ENCODE measurements around the gene BCL7C. TPM values are rescaled to one million over a fixed set of nuclear protein-coding genes. Genes with fewer than 3 reads are reported as not detected.
A peak's percentile ranks its signal among the peaks of the same experiment; 100 is the strongest.

Gene BCL7C
- total RNA-seq, 1 experiment from 2014 or later: 44.9 TPM

- RAD21 ChIA-PET (ENCODE audit: low non-redundant PET in 1 of 2, low total read pairs in 2 of 2, uncharacterized antibody in 2 of 2, unreplicated experiment in 2 of 2): no interaction called here
- no peak for DNase-seq (ENCODE audit: low read depth, low spot score)
- H3K36me3 ChIP-seq (ENCODE audit: control insufficient read depth in 1 of 2, insufficient read depth in 2 of 2, low read length in 2 of 2): peaks cover 5 to 6% of the 10 kb centered on the region in 2 experiments; a peak in 2 of 4 replicates
Measured at GRCh38 chr16:30894540-30895368, 877 bp upstream of the BCL7C start.

More at GRCh38 chr16:30894540-30895368, 877 bp upstream of the BCL7C start:
- ATAC-seq: no peak
- intact Hi-C loops (cut with micrococcal nuclease): no loop called here
- H3K79me2 ChIP-seq (ENCODE audit: insufficient read depth, low read length): peaks cover 15% of the 10 kb centered on the region
- TF ChIP-seq TCF7L2 (IDR thresholded peaks at IDR 0.05; ENCODE audit: borderline replicate concordance, extremely low read depth, insufficient read depth, insufficient read length): no peak
- no peak for TF ChIP-seq CEBPB (IDR thresholded peaks at IDR 0.05; ENCODE audit: low read depth)
- no peak for TF ChIP-seq SIN3A (IDR thresholded peaks at IDR 0.05; ENCODE audit: low read depth)
- no peak for TF ChIP-seq ZFX (IDR thresholded peaks at IDR 0.05)
- TF ChIP-seq CTCF (IDR thresholded peaks at IDR 0.05 in 2 of 3, conservative IDR thresholded peaks at IDR 0.05 in 1 of 3; ENCODE audit: borderline replicate concordance in 1 of 3, insufficient read depth in 1 of 3, low read depth in 2 of 3, low read length in 2 of 3): no peak
- TF ChIP-seq POLR2AphosphoS5 (IDR thresholded peaks at IDR 0.05; ENCODE audit: low read depth, low read length): no peak
- TF ChIP-seq JUND (IDR thresholded peaks at IDR 0.05): no peak
- TF ChIP-seq EZH2phosphoT487 (IDR thresholded peaks at IDR 0.05; ENCODE audit: borderline replicate concordance): no peak
- no peak for TF ChIP-seq ZBTB33 (IDR thresholded peaks at IDR 0.05; ENCODE audit: extremely low read depth, insufficient replicate concordance, low read length)
- POLR2A ChIA-PET: interaction anchor here (0.8 kb wide), 1 partner anchor 20 kb away, joined by 3 read pairs; no protein-coding TSS in a partner anchor
- no peaks in the 10 kb centered on the region for H3K9me2 ChIP-seq (ENCODE audit: insufficient read depth)
- H3K4me3 ChIP-seq (replicated peaks in 1 of 2; ENCODE audit: low read depth in 1 of 2, low read length in 2 of 2): peak overlapping the region; percentile 27 to 93; a peak in 3 of 4 replicates
- H3K9me3 ChIP-seq (ENCODE audit: control insufficient read depth in 1 of 2, insufficient read depth in 1 of 2, low read depth in 1 of 2, low read length in 2 of 2): no peaks in the 10 kb centered on the region
- TSS peak; percentile 84 for BruUV-seq (replicated peaks)
- H3K27me3 ChIP-seq (ENCODE audit: insufficient read depth, low read length): no peaks in the 10 kb centered on the region
- H2AFZ ChIP-seq (ENCODE audit: low read depth, low read length, poor library complexity, severe bottlenecking): no peak overlapping the region
- CTCF ChIA-PET: no interaction called here
- H3K9ac ChIP-seq (ENCODE audit: low read length): peak overlapping the region; percentile 77
- peaks cover 25 to 48% of the 10 kb centered on the region in 2 experiments for H3K4me1 ChIP-seq (ENCODE audit: control insufficient read depth in 1 of 2, insufficient read depth in 2 of 2, low read length in 2 of 2)
- H3K4me2 ChIP-seq (ENCODE audit: low read length): peak overlapping the region; percentile 100
- H4K20me1 ChIP-seq (ENCODE audit: insufficient read depth): no peaks in the 10 kb centered on the region
- peak overlapping the region; percentile 98 for H3K27ac ChIP-seq (ENCODE audit: low read depth, low read length)

Data from HCT116 (cell line).